IMR-90 (cell line): ENCODE measurements around the gene SLC47A2. TPM values are rescaled to one million over a fixed set of nuclear protein-coding genes. Genes with fewer than 3 reads are reported as not detected.

Source experiments
- ATAC-seq: fragments of 200-7000 bp; cut with Tn5 transposase; 2 replicates; pipeline ENCODE4 v1.9.1; 2020; ENCODE audit warnings: low read depth, mild to moderate bottlenecking, moderate library complexity
- BruUV-seq: library from RNA; stranded (reverse); fragments of 400-500 nt; replicated peaks from 2 replicates; lab custom pipeline; 2021; lab: Mats Ljungman, UMichigan
- CTCF ChIA-PET: fragments of 300-600 bp; formaldehyde crosslinking; extraction: SDS; loops from one replicate; lab custom pipeline; 2021; ENCODE audit warnings: antibody characterized with exemption; lab: Yijun Ruan, JAX
- POLR2A ChIA-PET: fragments of 300-600 bp; sonication (Branson Sonifier 250); formaldehyde crosslinking; loops from one replicate; lab custom pipeline; 2022; ENCODE audit warnings: antibody characterized with exemption; ENCODE audit not compliant: unreplicated experiment; lab: Charles Lee
- DNase-seq: peaks from one replicate; pipeline ENCODE4 v3.0.0; 2013
- H2AFZ ChIP-seq: replicated peaks from 2 replicates; pipeline ENCODE3; 2013; ENCODE audit warnings: low read length, mild to moderate bottlenecking; ENCODE audit not compliant: poor library complexity
- H2AK5ac ChIP-seq: 2 replicates; pipeline ENCODE4 v1.6.1; 2013; ENCODE audit warnings: low read depth, low read length, inconsistent platforms
- H2AK9ac ChIP-seq: replicated peaks from 2 replicates; pipeline ENCODE3; 2013; ENCODE audit warnings: mild to moderate bottlenecking, low read depth, low read length, moderate library complexity; ENCODE audit not compliant: poor library complexity
- H2BK120ac ChIP-seq: 2 replicates; pipeline ENCODE4 v1.6.1; 2013; ENCODE audit warnings: low read depth, low read length, inconsistent platforms
- H2BK15ac ChIP-seq: 3 replicates; pipeline ENCODE4 v1.6.1; 2013; ENCODE audit warnings: low read depth, low read length, inconsistent platforms
- H2BK20ac ChIP-seq: 2 replicates; pipeline ENCODE4 v1.6.1; 2013; ENCODE audit warnings: low read depth, mild to moderate bottlenecking, inconsistent platforms, low read length, moderate library complexity
- H2BK5ac ChIP-seq: 2 replicates; pipeline ENCODE4 v1.6.1; 2013; ENCODE audit warnings: mild to moderate bottlenecking, low read depth, low read length, inconsistent platforms; ENCODE audit not compliant: poor library complexity, severe bottlenecking
- H3K14ac ChIP-seq: replicated peaks from 2 replicates; pipeline ENCODE4 v1.6.1; 2013; ENCODE audit warnings: low read depth, low read length, inconsistent platforms
- H3K18ac ChIP-seq: 2 replicates; pipeline ENCODE4 v1.6.1; 2013; ENCODE audit warnings: low read depth, low read length, control low read depth
- H3K23ac ChIP-seq: 2 replicates; pipeline ENCODE4 v1.6.1; 2013; ENCODE audit warnings: low read depth, low read length, inconsistent platforms
- H3K27ac ChIP-seq: 2 replicates; pipeline ENCODE4 v1.5.1; 2013; ENCODE audit warnings: mild to moderate bottlenecking, control low read depth, low read length; ENCODE audit not compliant: insufficient read depth
- H3K27me3 ChIP-seq: 2 replicates; pipeline ENCODE4 v1.6.1; 2013; ENCODE audit warnings: low read length; ENCODE audit not compliant: control insufficient read depth, insufficient read depth
- H3K36me3 ChIP-seq: 2 replicates; pipeline ENCODE4 v1.6.1; 2013; ENCODE audit warnings: low read length, mixed read lengths; ENCODE audit not compliant: control insufficient read depth, insufficient read depth
- H3K4ac ChIP-seq: 2 replicates; pipeline ENCODE4 v1.6.1; 2013; ENCODE audit warnings: low read depth, low read length, inconsistent platforms
- H3K4me1 ChIP-seq: 2 replicates; pipeline ENCODE4 v1.6.1; 2013; ENCODE audit warnings: low read length, mixed read lengths; ENCODE audit not compliant: control insufficient read depth, insufficient read depth
- H3K4me2 ChIP-seq: 2 replicates; pipeline ENCODE4 v1.6.1; 2013; ENCODE audit warnings: low read depth, mild to moderate bottlenecking, control low read depth, low read length, moderate library complexity
- H3K4me3 ChIP-seq: 2 replicates; pipeline ENCODE4 v1.5.1; 2013; ENCODE audit warnings: low read depth, mild to moderate bottlenecking, control low read depth, low read length, moderate library complexity; ENCODE audit not compliant: insufficient read depth
- H3K56ac ChIP-seq: 2 replicates; pipeline ENCODE4 v1.6.1; 2013; ENCODE audit warnings: low read length, inconsistent platforms; ENCODE audit not compliant: insufficient read depth; ENCODE audit errors: extremely low read depth
- H3K79me1 ChIP-seq, 2 experiments: 2 replicates each; pipeline ENCODE4 v1.6.1; 2013; ENCODE audit warnings: low read length in 2 of 2, inconsistent platforms in 1 of 2, low read depth in 1 of 2
- H3K9ac ChIP-seq: 2 replicates; pipeline ENCODE4 v1.6.1; 2013; ENCODE audit warnings: low read depth, low read length, control low read depth
- H3K9me1 ChIP-seq: 2 replicates; pipeline ENCODE4 v1.6.1; 2013; ENCODE audit warnings: low read length, inconsistent platforms; ENCODE audit not compliant: insufficient read depth
- H3K9me3 ChIP-seq: 2 replicates; pipeline ENCODE4 v1.6.1; 2013; ENCODE audit warnings: low read length; ENCODE audit not compliant: control insufficient read depth, insufficient read depth
- H4K20me1 ChIP-seq: 2 replicates; pipeline ENCODE4 v1.6.1; 2013; ENCODE audit warnings: low read length, inconsistent platforms; ENCODE audit not compliant: insufficient read depth
- H4K5ac ChIP-seq: 2 replicates; pipeline ENCODE4 v1.6.1; 2013; ENCODE audit warnings: mild to moderate bottlenecking, low read depth, low read length, control low read depth
- H4K8ac ChIP-seq, 2 experiments: 2 replicates each; pipeline ENCODE4 v1.6.1; 2013; ENCODE audit warnings: low read depth in 2 of 2, low read length in 2 of 2, control low read depth in 1 of 2, inconsistent platforms in 1 of 2
- H4K91ac ChIP-seq: 2 replicates; pipeline ENCODE4 v1.6.1; 2013; ENCODE audit warnings: low read depth, low read length, inconsistent platforms; ENCODE audit not compliant: insufficient read depth
- BHLHE40 ChIP-seq: fragments of 150-350 bp; IDR thresholded peaks from 2 replicates; pipeline ENCODE4 v1.6.1; 2016; ENCODE audit warnings: mild to moderate bottlenecking, low read depth, low read length
- CHD1 ChIP-seq: IDR thresholded peaks from 2 replicates; pipeline ENCODE4 v1.6.1; 2012; ENCODE audit warnings: low read depth, low read length, improper control_type of control experiment
- FOS ChIP-seq: fragments of 150-350 bp; IDR thresholded peaks from 2 replicates; pipeline ENCODE4 v1.6.1; 2016; ENCODE audit warnings: low read depth, low read length
- MAZ ChIP-seq: IDR thresholded peaks from 2 replicates; pipeline ENCODE4 v1.6.1; 2012; ENCODE audit warnings: low read depth, mild to moderate bottlenecking, low read length, improper control_type of control experiment, moderate library complexity, borderline replicate concordance
- NFE2L2 ChIP-seq: fragments of 150-350 bp; IDR thresholded peaks from 2 replicates; pipeline ENCODE4 v1.6.1; 2016; ENCODE audit warnings: low read depth, mild to moderate bottlenecking, low read length
- POLR2A ChIP-seq: IDR thresholded peaks from 2 replicates; pipeline ENCODE4 v1.6.1; 2012; ENCODE audit warnings: mild to moderate bottlenecking, low read depth, low read length
- RAD21 ChIP-seq: IDR thresholded peaks from 2 replicates; pipeline ENCODE4 v1.6.1; 2012; ENCODE audit warnings: low read length, improper control_type of control experiment
- RFX5 ChIP-seq: IDR thresholded peaks from 2 replicates; pipeline ENCODE4 v1.8.0; 2012; ENCODE audit warnings: low read depth, mild to moderate bottlenecking, low read length, moderate library complexity
- USF2 ChIP-seq: fragments of 150-350 bp; IDR thresholded peaks from 2 replicates; pipeline ENCODE4 v1.6.1; 2017; ENCODE audit warnings: mild to moderate bottlenecking, antibody characterized with exemption, low read length, low read depth
- WGBS, 2 experiments: methylation state at CpG; one replicate each; pipeline versions ENCODE4 v1.1.5 to v1.1.7; 2013; ENCODE audit warnings: missing lambda C conversion rate in 2 of 2; ENCODE audit not compliant: insufficient read length in 1 of 2; ENCODE audit errors: extremely low coverage in 2 of 2; 5-methylcytosine and 5-hydroxymethylcytosine counted together
- dilution Hi-C: fragments of 300-500 bp; cut with HindIII; formaldehyde crosslinking; loops from one replicate; pipeline ENCODE4 v1.14.3; 2018; ENCODE audit warnings: low sequenced_read_pairs; ENCODE audit not compliant: unreplicated experiment
- in situ Hi-C: fragments of 300-500 bp; cut with MboI; formaldehyde crosslinking; loops from 3 replicates; pipeline ENCODE4 v1.14.3; 2019; ENCODE audit warnings: low sequenced_read_pairs, inconsistent platforms, mixed read lengths
- intact Hi-C: fragments of 100-400 bp; cut with micrococcal nuclease; formaldehyde crosslinking; loops from 2 replicates; pipeline ENCODE4 v1.10.0; 2022
- polyA plus RNA-seq, 3 experiments: library from polyadenylated mRNA; depleted of rRNA; stranded (reverse); fragments of >200 nt; gene quantifications; 2 replicates each; pipeline ENCODE4 v1.2.3, GENCODE V29; 2012; ENCODE audit warnings: low replicate concordance in 1 of 3
- total RNA-seq: library from RNA; depleted of rRNA; stranded (reverse); fragments of >200 nt; gene quantifications from 2 replicates; pipeline ENCODE4 v1.2.3, GENCODE V29; 2012
- TF ChIP-seq, protein P1 (sequence below): conservative IDR thresholded peaks from 2 replicates; pipeline ENCODE4 v1.5.1; 2012; ENCODE audit warnings: mild to moderate bottlenecking, low read depth, low read length, improper control_type of control experiment
- TF ChIP-seq, protein P2 (sequence below): fragments of 150-350 bp; IDR thresholded peaks from 2 replicates; pipeline ENCODE4 v1.6.1; 2016; ENCODE audit warnings: low read depth, mild to moderate bottlenecking, low read length, moderate library complexity, borderline replicate concordance

Gene SLC47A2
- total and polyA plus RNA-seq, 2 of the 4 experiments (the other 2 are of a cell fraction), result not detected

DNA sequence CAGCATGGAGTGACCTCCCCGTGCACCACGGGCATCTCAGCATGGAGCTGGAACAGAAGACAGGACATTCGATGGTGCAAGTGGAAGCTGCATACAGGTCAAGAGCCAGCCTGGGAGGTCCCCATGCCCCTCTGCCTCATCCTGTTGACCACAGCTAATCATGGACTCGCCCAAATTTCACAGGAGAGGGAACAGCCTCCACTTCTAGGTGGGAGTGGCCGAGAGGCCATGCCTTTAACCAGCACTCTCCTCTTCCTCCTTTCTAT lies 3.8 kb upstream of the SLC47A2 start:
- Histone ChIP-seq H2AK9ac (no peak overlapping the region), H3K9me1 (no peaks in the 10 kb centered on the region), H2BK20ac (no peak overlapping the region), H4K8ac (no peak overlapping the region), H2AK5ac (no peak overlapping the region), H3K14ac (no peak overlapping the region), H3K4me2 (no peak overlapping the region), H4K91ac (no peak overlapping the region), H3K4me3 (no peak overlapping the region), H3K36me3 (no peaks in the 10 kb centered on the region), H3K79me1 (no peaks in the 10 kb centered on the region), H4K20me1 (no peaks in the 10 kb centered on the region), H3K27ac (no peak overlapping the region), H3K23ac (no peak overlapping the region), H3K9ac (no peak overlapping the region), H4K5ac (no peak overlapping the region), H3K4me1 (no peaks in the 10 kb centered on the region), H3K18ac (no peak overlapping the region), H2BK5ac (no peak overlapping the region), H3K27me3 (peaks cover 30% of the 10 kb centered on the region; the same call in 1 of the 2 replicates), H2BK120ac (no peak overlapping the region), H3K4ac (no peak overlapping the region), H3K9me3 (no peaks in the 10 kb centered on the region), H3K56ac (no peak overlapping the region), H2AFZ (no peak overlapping the region), H2BK15ac (no peak overlapping the region)
- POLR2A ChIA-PET, result no interaction called here
- TF ChIP-seq BHLHE40 (no peak), CHD1 (no peak), RAD21 (no peak), NFE2L2 (no peak), RFX5 (no peak), FOS (no peak), POLR2A (no peak), USF2 (no peak), MAZ (no peak)
- TF ChIP-seq, protein P1, sequence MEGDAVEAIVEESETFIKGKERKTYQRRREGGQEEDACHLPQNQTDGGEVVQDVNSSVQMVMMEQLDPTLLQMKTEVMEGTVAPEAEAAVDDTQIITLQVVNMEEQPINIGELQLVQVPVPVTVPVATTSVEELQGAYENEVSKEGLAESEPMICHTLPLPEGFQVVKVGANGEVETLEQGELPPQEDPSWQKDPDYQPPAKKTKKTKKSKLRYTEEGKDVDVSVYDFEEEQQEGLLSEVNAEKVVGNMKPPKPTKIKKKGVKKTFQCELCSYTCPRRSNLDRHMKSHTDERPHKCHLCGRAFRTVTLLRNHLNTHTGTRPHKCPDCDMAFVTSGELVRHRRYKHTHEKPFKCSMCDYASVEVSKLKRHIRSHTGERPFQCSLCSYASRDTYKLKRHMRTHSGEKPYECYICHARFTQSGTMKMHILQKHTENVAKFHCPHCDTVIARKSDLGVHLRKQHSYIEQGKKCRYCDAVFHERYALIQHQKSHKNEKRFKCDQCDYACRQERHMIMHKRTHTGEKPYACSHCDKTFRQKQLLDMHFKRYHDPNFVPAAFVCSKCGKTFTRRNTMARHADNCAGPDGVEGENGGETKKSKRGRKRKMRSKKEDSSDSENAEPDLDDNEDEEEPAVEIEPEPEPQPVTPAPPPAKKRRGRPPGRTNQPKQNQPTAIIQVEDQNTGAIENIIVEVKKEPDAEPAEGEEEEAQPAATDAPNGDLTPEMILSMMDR, result no peak
- TF ChIP-seq, protein P2, sequence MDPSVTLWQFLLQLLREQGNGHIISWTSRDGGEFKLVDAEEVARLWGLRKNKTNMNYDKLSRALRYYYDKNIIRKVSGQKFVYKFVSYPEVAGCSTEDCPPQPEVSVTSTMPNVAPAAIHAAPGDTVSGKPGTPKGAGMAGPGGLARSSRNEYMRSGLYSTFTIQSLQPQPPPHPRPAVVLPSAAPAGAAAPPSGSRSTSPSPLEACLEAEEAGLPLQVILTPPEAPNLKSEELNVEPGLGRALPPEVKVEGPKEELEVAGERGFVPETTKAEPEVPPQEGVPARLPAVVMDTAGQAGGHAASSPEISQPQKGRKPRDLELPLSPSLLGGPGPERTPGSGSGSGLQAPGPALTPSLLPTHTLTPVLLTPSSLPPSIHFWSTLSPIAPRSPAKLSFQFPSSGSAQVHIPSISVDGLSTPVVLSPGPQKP, result no peak
- dilution Hi-C loops, result no loop called here
- CTCF ChIA-PET, result no interaction called here
- in situ Hi-C loops, result no loop called here
- BruUV-seq, result no TSS peak
- ATAC-seq (no peak), DNase-seq (no peak)
- WGBS, 2 experiments, result no CpG with 5 or more reads among the region's 5 CpGs
- intact Hi-C loops, result no loop called here
